ENCODE results near the gene TSKU.

GRCh38 chr11:76736773-76737495, 46.2 kb upstream of the TSKU start:
- no peak for TF ChIP-seq CTCF (IDR thresholded peaks at IDR 0.05)
- no peak for TF ChIP-seq POLR2A (IDR thresholded peaks at IDR 0.05)

Measured in Peyer's patch (tissue), 4 donors.